B cell (primary cell): Measurements from ENCODE around the gene SH3BGR. TPM values are rescaled to one million over a fixed set of nuclear protein-coding genes. Genes with fewer than 3 reads are reported as not detected.

Experiments
- ATAC-seq: fragments of 200-7000 bp; cut with Tn5 transposase; one replicate; pipeline ENCODE4 v1.10.0; 2021; ENCODE audit warnings: low read depth, mild to moderate bottlenecking, moderate number of reproducible peaks, moderate library complexity
- CTCF ChIA-PET: fragments of 350-600 bp; sonication (Branson Sonifier 250); formaldehyde crosslinking; loops from one replicate; lab custom pipeline; 2021; ENCODE audit warnings: antibody characterized with exemption, inconsistent platforms; lab: Charles Lee
- POLR2A ChIA-PET: fragments of 350-600 bp; sonication (Branson Sonifier 250); formaldehyde crosslinking; loops from one replicate; lab custom pipeline; 2021; ENCODE audit warnings: antibody characterized with exemption; lab: Charles Lee
- DNase-seq: peaks from one replicate; pipeline ENCODE4 v3.0.0; 2013
- H2AFZ ChIP-seq: 2 replicates; pipeline ENCODE4 v1.6.1; 2012; ENCODE audit warnings: mild to moderate bottlenecking, low read depth, low read length; ENCODE audit not compliant: insufficient read depth, poor library complexity, severe bottlenecking
- H3K27ac ChIP-seq, 2 donors: 1 replicate in 1 of 2; 2 replicates in 1 of 2; pipeline ENCODE4 v1.5.1; 2012 to 2013; ENCODE audit warnings: low read length in 2 of 2, mild to moderate bottlenecking in 2 of 2, moderate library complexity in 1 of 2
- H3K27me3 ChIP-seq, 4 experiments: fragments of 200-600 bp in 1 of 4; sonication (generic) in 1 of 4; replicated peaks in 1 of 4; 1 replicate in 2 of 4; 2 replicates in 2 of 4; pipeline versions ENCODE4 v1.6.1 to v1.7.0; 2013 to 2016; ENCODE audit warnings: low read length in 3 of 4, mild to moderate bottlenecking in 2 of 4, mixed read lengths in 1 of 4, moderate library complexity in 1 of 4; ENCODE audit not compliant: insufficient read depth in 4 of 4, control insufficient read depth in 3 of 4; ENCODE audit errors: control extremely low read depth in 1 of 4
- H3K36me3 ChIP-seq, 2 experiments: replicated peaks in 1 of 2; 1 replicate in 1 of 2; 2 replicates in 1 of 2; pipeline versions ENCODE4 v1.6.1 to v1.7.1; 2013; ENCODE audit warnings: low read length in 1 of 2; ENCODE audit not compliant: insufficient read depth in 2 of 2, control insufficient read depth in 1 of 2; ENCODE audit errors: control extremely low read depth in 1 of 2, extremely low read depth in 1 of 2
- H3K4me1 ChIP-seq, 2 donors: fragments of 200-600 bp in 1 of 2; sonication (generic) in 1 of 2; 1 replicate in 1 of 2; 2 replicates in 1 of 2; pipeline versions ENCODE4 v1.5.1 to v1.6.1; 2013 to 2017; ENCODE audit warnings: low read length in 2 of 2; ENCODE audit not compliant: control insufficient read depth in 2 of 2, insufficient read depth in 2 of 2
- H3K4me2 ChIP-seq: replicated peaks from 2 replicates; pipeline ENCODE3; 2012; ENCODE audit warnings: mild to moderate bottlenecking, low read depth, low read length; ENCODE audit not compliant: poor library complexity, severe bottlenecking
- H3K4me3 ChIP-seq, 5 experiments: fragments of 200-600 bp in 1 of 5; sonication (generic) in 1 of 5; 1 replicate in 3 of 5; 2 replicates in 2 of 5; pipeline versions ENCODE4 v1.5.1 to v1.7.0; 2011 to 2016; ENCODE audit warnings: low read length in 4 of 5, mild to moderate bottlenecking in 4 of 5, low read depth in 2 of 5, control low read depth in 1 of 5, moderate library complexity in 1 of 5; ENCODE audit not compliant: insufficient read depth in 1 of 5; ENCODE audit errors: control extremely low read depth in 1 of 5, extremely low read depth in 1 of 5
- H3K79me2 ChIP-seq: fragments of 200-600 bp; sonication (generic); one replicate; pipeline ENCODE4 v1.6.0; 2016; ENCODE audit warnings: low read length; ENCODE audit not compliant: control insufficient read depth, insufficient read depth
- H3K9ac ChIP-seq: fragments of 200-600 bp; sonication (generic); 2 replicates; pipeline ENCODE4 v1.6.1; 2017; ENCODE audit warnings: mild to moderate bottlenecking, low read length, moderate library complexity
- H3K9me3 ChIP-seq, 3 donors: one replicate each; pipeline versions ENCODE4 v1.6.1 to v1.7.1; 2013; ENCODE audit warnings: low read length in 2 of 3; ENCODE audit not compliant: control insufficient read depth in 2 of 3, insufficient read depth in 1 of 3; ENCODE audit errors: control extremely low read depth in 1 of 3
- H4K20me1 ChIP-seq: 2 replicates; pipeline ENCODE4 v1.6.0; 2012; ENCODE audit warnings: mild to moderate bottlenecking, low read length; ENCODE audit not compliant: insufficient read depth, control insufficient read depth, poor library complexity, severe bottlenecking
- H3K27ac Mint-ChIP-seq: one replicate; pipeline ENCODE4 v1.8.0; 2021; ENCODE audit warnings: mixed read lengths
- H3K27me3 Mint-ChIP-seq: one replicate; pipeline ENCODE4 v1.8.0; 2021; ENCODE audit warnings: mixed read lengths
- H3K4me1 Mint-ChIP-seq: one replicate; pipeline ENCODE4 v1.8.0; 2021; ENCODE audit warnings: mixed read lengths
- H3K4me3 Mint-ChIP-seq: one replicate; pipeline ENCODE4 v1.8.0; 2021; ENCODE audit warnings: mixed read lengths
- H3K9me3 Mint-ChIP-seq: one replicate; pipeline ENCODE4 v1.8.0; 2022; ENCODE audit warnings: mixed read lengths; ENCODE audit not compliant: insufficient read depth
- EZH2 ChIP-seq: IDR thresholded peaks from 2 replicates; pipeline ENCODE4 v1.6.1; 2012; ENCODE audit warnings: borderline replicate concordance, low read depth, mild to moderate bottlenecking, moderate library complexity, low read length; ENCODE audit not compliant: insufficient read depth, poor library complexity, severe bottlenecking
- WGBS: methylation state at CpG from one replicate; pipeline ENCODE4 v1.1.5; 2013; ENCODE audit warnings: missing lambda C conversion rate; ENCODE audit not compliant: insufficient coverage; 5-methylcytosine and 5-hydroxymethylcytosine counted together
- intact Hi-C: fragments of 100-400 bp; cut with micrococcal nuclease; formaldehyde crosslinking; loops from one replicate; pipeline ENCODE4 v1.10.0; 2022
- polyA plus RNA-seq: library from polyadenylated mRNA; depleted of rRNA; stranded (reverse); fragments of >200 nt; gene quantifications from 2 replicates; pipeline ENCODE4 v1.2.3, GENCODE V29; 2012
- total RNA-seq, 2 donors: library from RNA; stranded (reverse); fragments of 120-200 nt in 1 of 2; gene quantifications; 1 replicate in 1 of 2; 2 replicates in 1 of 2; pipeline versions ENCODE4 v1.2.3 to v1.2.4, GENCODE V29; 2013 to 2022
- TF ChIP-seq, protein P1 (sequence below): fragments of 200-600 bp; IDR thresholded peaks from one replicate; pipeline ENCODE4 v1.8.0; 2022; ENCODE audit warnings: antibody characterized with exemption, mild to moderate bottlenecking

SH3BGR gene
- total and polyA plus RNA-seq, 2 donors (not counting 1 experiment from before 2014, with no cell fraction given), result 0.21 to 1.7 TPM

DNA sequence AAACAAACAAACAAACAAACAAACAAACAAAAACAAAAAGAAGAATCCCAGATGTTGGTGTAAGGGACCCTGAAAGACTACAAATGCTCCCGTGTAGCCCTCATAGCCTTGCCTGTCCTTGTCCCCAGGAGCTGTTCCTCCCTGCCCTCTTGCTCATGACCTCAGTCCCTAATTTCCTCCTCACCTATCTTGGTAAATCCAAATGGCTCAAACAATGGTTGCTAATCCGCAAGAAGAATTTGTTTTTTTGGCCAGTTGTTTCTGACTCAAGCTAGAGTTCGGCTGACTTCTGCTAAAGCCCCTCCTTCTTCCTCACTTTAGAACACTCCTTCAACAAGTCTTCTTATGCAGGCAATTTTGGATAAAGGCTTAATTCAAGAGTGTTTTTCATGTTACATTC lies 21.8 kb upstream of the SH3BGR start:
- Histone ChIP-seq H3K36me3 (no peaks in the 10 kb centered on the region), H3K4me1 (no peaks in the 10 kb centered on the region), H2AFZ (no peak overlapping the region), H3K9me3 (no peaks in the 10 kb centered on the region), H3K27me3 (no peaks in the 10 kb centered on the region), H3K4me2 (no peak overlapping the region), H3K4me3 (no peak overlapping the region), H3K79me2 (no peaks in the 10 kb centered on the region), H4K20me1 (no peaks in the 10 kb centered on the region), H3K27ac (no peak overlapping the region), H3K9ac (no peak overlapping the region)
- Mint-ChIP-seq H3K27ac (no peak overlapping the region), H3K27me3 (peaks cover 4% of the 10 kb centered on the region), H3K9me3 (no peaks in the 10 kb centered on the region), H3K4me3 (no peak overlapping the region), H3K4me1 (peaks cover 5% of the 10 kb centered on the region)
- POLR2A ChIA-PET, result no interaction called here
- CTCF ChIA-PET, result interaction anchor here (0.8 kb wide), 1 partner anchor 11 kb away, joined by 3 read pairs; no protein-coding TSS in a partner anchor
- intact Hi-C loops, result no loop called here
- no peak for ATAC-seq
- no peak for TF ChIP-seq EZH2
- TF ChIP-seq, protein P1, sequence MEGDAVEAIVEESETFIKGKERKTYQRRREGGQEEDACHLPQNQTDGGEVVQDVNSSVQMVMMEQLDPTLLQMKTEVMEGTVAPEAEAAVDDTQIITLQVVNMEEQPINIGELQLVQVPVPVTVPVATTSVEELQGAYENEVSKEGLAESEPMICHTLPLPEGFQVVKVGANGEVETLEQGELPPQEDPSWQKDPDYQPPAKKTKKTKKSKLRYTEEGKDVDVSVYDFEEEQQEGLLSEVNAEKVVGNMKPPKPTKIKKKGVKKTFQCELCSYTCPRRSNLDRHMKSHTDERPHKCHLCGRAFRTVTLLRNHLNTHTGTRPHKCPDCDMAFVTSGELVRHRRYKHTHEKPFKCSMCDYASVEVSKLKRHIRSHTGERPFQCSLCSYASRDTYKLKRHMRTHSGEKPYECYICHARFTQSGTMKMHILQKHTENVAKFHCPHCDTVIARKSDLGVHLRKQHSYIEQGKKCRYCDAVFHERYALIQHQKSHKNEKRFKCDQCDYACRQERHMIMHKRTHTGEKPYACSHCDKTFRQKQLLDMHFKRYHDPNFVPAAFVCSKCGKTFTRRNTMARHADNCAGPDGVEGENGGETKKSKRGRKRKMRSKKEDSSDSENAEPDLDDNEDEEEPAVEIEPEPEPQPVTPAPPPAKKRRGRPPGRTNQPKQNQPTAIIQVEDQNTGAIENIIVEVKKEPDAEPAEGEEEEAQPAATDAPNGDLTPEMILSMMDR, result no peak
- 89% methylated on average over 1 of the region's 3 CpGs for WGBS
- DNase-seq, result no peak

DNA sequence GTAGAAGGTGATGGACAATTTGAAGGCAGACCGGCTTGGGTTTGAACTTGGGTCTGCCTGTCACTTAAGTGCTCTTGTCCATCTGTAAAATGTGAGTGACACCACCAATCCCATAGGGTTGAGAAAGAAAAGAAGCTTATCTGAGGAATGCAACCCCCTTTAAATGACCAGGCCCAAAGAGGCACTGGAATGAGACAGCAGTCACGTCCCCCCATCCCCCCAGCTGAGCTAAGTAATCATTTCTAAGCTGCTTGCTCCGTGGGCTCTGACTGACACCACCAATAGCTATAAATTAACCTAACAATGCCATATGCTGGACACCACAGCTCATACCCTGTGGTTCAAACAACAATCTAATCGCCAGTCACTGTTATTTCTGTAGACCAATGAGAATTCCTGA lies 21.3 kb upstream of the SH3BGR start:
- no peak for ATAC-seq
- ChIA-PET CTCF (interaction anchor here (0.8 to 1.2 kb wide), 2 partner anchors 10 to 11 kb away, joined by 3 read pairs; no protein-coding TSS in a partner anchor), POLR2A (no interaction called here)
- Histone ChIP-seq H3K27ac (no peak overlapping the region), H3K36me3 (no peaks in the 10 kb centered on the region), H3K4me2 (no peak overlapping the region), H3K27me3 (no peaks in the 10 kb centered on the region), H4K20me1 (no peaks in the 10 kb centered on the region), H3K9ac (no peak overlapping the region), H3K79me2 (no peaks in the 10 kb centered on the region), H2AFZ (no peak overlapping the region), H3K4me1 (no peaks in the 10 kb centered on the region), H3K9me3 (no peaks in the 10 kb centered on the region), H3K4me3 (no peak overlapping the region)
- 78% methylated on average over 3 of the region's 4 CpGs for WGBS
- Mint-ChIP-seq H3K4me3 (no peak overlapping the region), H3K27me3 (peaks cover 4% of the 10 kb centered on the region), H3K27ac (no peak overlapping the region), H3K4me1 (peaks cover 5% of the 10 kb centered on the region), H3K9me3 (no peaks in the 10 kb centered on the region)
- no peak for DNase-seq
- no peak for TF ChIP-seq EZH2
- TF ChIP-seq, protein P1, result no peak
- intact Hi-C loops, result no loop called here
